AG08395 (cell line): Measurements from ENCODE around the gene CDK1.
"Not testable (repeated sequence)": the region's sequence is repeated elsewhere in the genome, so short reads cannot be mapped to it uniquely, and the experiment has no call there.

Source experiments
- DNase-seq: peaks from one replicate; pipeline ENCODE4 v3.0.0; 2012; ENCODE audit warnings: mixed read lengths, low spot score

CDK1 gene

GRCh38 chr10:60817398-60817805, 39.1 kb downstream of the CDK1 start:
- DNase-seq: peak; percentile 73

GRCh38 chr10:60818134-60818770, 40.0 kb downstream of the CDK1 start:
- DNase-seq: peak; percentile 65

DNA sequence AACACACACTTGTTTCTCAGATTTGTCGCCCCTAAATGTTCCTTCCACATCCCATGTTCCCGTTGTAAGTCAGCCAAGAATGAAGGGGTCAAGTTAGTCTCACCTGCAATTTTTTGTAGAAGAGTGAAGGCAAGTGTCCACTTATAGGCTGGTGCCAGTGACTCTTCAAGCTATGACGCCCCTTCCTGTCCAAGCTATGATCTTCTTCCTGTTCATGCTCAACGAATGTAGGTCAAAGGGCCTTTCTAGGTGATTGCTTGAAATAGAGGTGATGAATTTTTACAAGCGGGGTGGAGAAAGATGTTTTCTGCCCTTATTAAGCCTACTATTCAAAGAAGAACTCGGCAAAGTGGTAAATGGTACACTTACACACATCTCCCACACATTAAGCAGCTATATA, 41.0 kb downstream of the CDK1 start:
- no peak for DNase-seq

- DNase-seq: peak; percentile 36
These were observed 41.9 kb downstream of the CDK1 start for GRCh38 chr10:60820093-60820754.

- no peak for DNase-seq
These were observed 43.4 kb downstream of the CDK1 start for GRCh38 chr10:60821656-60822055.

DNA sequence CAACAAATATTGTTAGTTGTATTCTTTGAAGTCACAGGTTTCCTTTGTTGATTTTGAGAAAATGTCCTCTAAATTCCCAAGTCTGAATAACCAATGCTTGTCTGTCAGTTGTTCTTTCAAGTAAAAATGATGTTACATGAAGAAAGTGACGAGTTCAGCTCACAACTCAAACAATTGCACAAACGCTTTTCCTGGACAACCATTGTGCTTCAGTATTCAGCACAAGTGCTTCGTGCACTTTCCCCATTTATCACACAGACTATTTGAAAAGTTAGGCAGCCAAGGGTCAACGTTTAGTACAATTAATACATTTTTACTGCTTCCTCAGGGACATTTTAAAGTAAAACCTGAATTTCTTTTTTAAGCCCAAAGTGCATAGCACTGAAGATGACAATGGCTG, 44.5 kb downstream of the CDK1 start:
- no peak for DNase-seq

GRCh38 chr10:60823324-60823723, 45.0 kb downstream of the CDK1 start:
- no peak for DNase-seq

- no peak for DNase-seq
These were observed 47.2 kb downstream of the CDK1 start for GRCh38 chr10:60825520-60825919.

- peak; percentile 83 for DNase-seq
These were observed 49.7 kb downstream of the CDK1 start for GRCh38 chr10:60827791-60828488.

DNA sequence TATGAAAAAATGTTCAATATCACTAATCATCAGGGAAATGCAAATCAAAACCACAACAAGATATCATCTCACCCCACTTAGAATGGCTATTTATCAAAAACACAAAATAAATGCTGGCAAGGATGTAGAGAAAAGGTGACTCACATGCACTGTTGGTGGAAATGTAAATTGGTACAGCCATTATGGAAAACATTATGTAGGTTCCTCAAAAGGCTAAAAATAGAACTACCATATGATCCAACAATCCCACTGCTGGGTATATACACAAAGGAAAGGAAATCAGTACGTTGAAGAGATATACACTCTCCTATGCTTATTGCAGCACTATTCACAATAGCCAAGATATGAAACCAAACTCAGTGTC, 50.2 kb downstream of the CDK1 start:
- no peak for DNase-seq

DNA sequence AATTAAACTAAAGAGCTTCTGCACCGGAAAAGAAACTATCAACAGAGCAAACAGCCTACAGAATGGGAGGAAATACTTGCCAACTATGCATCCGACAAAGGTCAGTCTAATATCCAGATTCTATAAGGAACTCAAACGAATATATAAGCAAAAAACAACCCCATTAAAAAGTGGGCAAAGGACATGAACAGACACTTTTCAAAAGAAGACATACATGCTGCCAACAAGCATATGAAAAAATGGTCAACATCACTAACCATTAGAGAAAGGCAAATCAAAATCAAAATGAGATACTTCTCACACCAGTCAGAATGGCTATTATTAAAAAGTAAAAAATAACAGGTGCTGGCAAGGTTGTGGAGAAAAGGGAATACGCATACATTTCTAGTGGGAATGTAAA, 53.9 kb downstream of the CDK1 start:
- not testable (repeated sequence) for DNase-seq

- DNase-seq: no peak
These were observed 56.1 kb downstream of the CDK1 start for GRCh38 chr10:60834401-60834800.

DNA sequence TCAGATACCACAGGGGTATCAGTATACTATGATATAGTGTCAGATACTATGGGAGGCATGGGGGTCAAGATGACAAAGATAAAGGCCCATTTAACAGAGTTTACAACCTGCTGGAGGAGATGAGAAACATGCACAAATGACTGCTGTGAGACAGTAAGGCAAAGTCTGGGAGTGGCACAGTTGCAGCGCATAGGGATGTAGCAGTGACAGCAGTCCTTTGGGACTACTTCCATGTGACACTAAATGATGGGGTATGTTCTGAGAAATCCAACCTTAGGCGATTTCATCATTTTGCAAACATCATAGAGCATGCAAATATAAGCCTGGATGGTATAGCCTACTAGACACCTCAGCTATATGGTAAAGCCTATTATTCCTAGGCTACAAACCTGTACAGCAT, 56.8 kb downstream of the CDK1 start:
- no peak for DNase-seq

DNA sequence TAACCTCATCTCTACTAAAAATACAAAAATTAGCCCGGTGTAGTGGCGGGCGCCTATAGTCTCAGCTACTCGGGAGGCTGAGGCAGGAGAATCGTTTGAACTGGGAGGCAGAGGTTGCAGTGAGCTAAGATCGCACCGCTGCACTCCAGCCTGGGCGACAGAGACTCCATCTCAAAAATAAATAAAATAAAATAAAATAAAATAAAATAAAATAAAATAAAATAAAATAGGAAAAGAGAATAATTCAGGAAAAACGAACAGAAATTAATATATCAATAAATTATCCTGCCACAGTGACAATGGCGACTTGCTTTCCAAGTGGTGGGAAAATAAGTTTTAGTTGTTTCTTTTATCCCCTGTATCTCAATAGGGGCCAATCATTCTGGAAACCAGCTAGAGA, 62.9 kb downstream of the CDK1 start:
- DNase-seq: not testable (repeated sequence)

DNA sequence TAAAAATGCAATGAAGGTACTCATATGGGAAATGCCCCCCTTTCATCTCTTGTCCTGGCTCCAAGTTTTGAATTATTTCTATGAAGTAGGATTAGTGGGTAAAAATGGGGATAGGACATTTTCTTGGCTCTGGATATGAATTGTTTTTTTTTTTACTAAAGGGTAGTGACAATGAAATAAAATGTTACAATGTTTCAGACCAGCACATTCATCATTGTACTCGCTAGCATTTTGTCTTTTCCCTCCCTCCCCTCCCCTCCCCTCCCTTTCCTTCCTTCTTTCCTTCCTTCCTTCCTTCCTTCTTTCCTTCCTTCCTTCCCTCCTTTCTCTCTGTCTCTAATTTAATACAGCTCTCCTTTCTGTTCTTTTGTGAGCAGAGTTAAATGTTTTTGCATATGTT, 64.4 kb downstream of the CDK1 start:
- no peak for DNase-seq
